Measurements from ENCODE around the gene NATD1. TPM values are rescaled to one million over a fixed set of nuclear protein-coding genes. Genes with fewer than 3 reads are reported as not detected.

NATD1 gene
- total RNA-seq, 1 donor from 2014 or later = 4.2 TPM

DNA sequence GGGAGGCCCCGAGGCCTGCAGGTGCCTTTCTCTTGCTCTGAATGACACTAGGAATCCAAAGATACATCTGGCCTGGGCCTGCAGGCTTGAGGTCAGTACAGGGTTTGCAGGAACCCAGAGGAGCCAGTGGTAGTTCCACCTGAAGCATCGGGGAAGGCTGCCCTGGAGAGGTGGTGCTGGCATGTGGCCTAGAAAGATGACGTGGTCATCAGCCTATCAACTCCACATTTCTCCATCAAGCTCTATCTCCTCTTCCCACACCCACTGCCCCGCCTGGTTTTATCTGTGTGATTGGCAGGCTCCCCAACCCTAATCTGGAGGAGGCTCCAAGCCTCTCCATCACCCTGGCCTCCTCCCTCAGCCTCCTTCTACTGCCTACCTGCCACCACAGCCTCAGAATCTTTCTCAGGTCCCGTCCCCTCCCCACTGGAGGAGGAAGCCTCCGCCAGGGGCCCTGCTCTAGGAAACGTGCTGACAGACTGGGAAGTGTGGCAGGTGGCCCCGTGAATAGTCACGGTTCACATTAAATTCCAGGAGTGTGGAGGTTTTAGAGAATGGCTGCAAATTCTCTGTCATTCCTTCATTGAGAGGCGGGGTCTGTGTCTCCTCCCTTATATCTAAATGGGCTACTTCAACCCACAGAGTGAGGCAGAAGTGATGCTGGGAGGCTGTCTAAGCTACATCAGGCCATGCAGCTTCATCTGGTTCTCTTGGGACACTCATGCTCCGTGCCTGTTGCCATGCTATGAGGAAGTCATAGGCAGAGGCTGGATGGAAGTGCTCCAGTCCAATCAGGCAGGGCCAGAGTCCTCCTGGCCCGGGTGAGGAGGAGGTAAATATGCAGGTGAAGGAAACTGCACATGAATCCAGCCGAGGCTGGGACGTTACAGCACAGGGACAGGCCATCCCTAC lies 19.9 kb upstream of the NATD1 start:
- TF ChIP-seq POLR2AphosphoS5 (IDR thresholded peaks at IDR 0.05; ENCODE audit: insufficient read depth in 1 of 2, low read depth in 1 of 2) (no peak), POLR2A (IDR thresholded peaks at IDR 0.05) (no peak)
- TF ChIP-seq, protein P1, sequence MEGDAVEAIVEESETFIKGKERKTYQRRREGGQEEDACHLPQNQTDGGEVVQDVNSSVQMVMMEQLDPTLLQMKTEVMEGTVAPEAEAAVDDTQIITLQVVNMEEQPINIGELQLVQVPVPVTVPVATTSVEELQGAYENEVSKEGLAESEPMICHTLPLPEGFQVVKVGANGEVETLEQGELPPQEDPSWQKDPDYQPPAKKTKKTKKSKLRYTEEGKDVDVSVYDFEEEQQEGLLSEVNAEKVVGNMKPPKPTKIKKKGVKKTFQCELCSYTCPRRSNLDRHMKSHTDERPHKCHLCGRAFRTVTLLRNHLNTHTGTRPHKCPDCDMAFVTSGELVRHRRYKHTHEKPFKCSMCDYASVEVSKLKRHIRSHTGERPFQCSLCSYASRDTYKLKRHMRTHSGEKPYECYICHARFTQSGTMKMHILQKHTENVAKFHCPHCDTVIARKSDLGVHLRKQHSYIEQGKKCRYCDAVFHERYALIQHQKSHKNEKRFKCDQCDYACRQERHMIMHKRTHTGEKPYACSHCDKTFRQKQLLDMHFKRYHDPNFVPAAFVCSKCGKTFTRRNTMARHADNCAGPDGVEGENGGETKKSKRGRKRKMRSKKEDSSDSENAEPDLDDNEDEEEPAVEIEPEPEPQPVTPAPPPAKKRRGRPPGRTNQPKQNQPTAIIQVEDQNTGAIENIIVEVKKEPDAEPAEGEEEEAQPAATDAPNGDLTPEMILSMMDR (IDR thresholded peaks at IDR 0.05) = no peak
- DNase-seq (ENCODE audit: extremely low spot score in 2 of 2) = no peak
- H3K36me3 ChIP-seq = no peaks in the 10 kb centered on the region
- H3K4me1 ChIP-seq = peaks cover 18% of the 10 kb centered on the region
- H3K27ac ChIP-seq = no peak overlapping the region
- intact Hi-C loops (cut with DNase I) = no loop called here
- H3K27me3 ChIP-seq = no peaks in the 10 kb centered on the region
- H3K9me3 ChIP-seq = no peaks in the 10 kb centered on the region
- no peak overlapping the region for H3K4me3 ChIP-seq

DNA sequence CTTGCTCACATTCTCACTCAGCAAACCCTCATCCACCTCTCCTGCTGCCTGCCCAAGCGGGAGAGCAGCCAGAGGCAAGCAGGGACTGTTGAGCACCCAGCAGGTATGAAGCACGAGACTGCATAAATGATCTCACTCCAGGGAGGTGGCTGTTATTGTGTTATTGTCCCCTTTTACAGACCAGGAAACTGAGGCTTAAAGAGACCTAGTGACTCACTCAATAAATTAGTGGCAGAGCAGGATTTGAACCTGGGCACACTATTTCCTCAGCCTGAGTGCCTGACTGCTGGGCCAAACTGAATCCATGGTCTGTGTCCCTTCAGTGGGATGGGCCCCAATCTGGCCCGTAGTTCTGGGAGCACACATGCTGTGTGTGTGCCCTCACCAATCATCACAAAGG lies 19.0 kb upstream of the NATD1 start:
- intact Hi-C loops (cut with DNase I) = no loop called here
- DNase-seq (ENCODE audit: extremely low spot score in 2 of 2) = no peak
- Histone ChIP-seq H3K36me3 (no peaks in the 10 kb centered on the region), H3K4me1 (peaks cover 17% of the 10 kb centered on the region), H3K4me3 (no peak overlapping the region), H3K27ac (no peak overlapping the region), H3K27me3 (no peaks in the 10 kb centered on the region), H3K9me3 (no peaks in the 10 kb centered on the region)
- TF ChIP-seq, protein P1 (IDR thresholded peaks at IDR 0.05) = no peak
- TF ChIP-seq POLR2A (IDR thresholded peaks at IDR 0.05) = no peak
- no peak for TF ChIP-seq POLR2AphosphoS5 (IDR thresholded peaks at IDR 0.05; ENCODE audit: insufficient read depth in 1 of 2, low read depth in 1 of 2)

DNA sequence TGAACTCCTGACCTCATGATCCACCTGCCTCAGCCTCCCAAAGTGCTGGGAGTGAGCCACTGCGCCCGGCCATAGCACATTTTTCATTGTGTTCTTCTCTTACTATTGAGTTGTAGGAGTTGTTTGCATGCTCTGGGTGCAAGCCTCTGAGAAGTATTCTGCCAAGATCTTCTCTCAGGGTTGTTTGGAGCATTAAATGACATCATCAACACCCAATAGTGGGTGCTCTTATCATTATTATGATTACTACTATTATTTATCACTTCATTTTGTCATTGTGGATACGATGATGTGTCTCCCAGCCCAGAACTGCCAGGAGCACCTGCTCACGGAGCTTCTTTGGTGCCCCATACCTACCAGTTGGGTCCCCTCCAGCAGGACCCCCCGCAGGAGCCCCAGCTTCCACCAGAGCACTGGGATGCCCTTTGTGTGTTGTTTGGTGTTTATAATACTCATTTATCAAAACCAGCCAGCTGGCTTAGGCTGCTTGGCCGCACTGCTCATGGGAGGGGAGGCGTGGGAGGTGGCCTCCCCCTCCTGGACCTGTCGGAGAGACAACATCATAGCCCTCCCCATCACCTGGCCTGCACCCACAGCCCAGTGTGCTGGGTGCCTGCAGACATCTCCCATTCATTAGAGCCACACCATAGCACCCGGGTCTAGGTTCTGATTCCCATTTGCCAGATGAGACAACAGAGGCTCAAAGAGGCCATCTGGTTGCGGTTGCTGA lies 18.4 kb upstream of the NATD1 start:
- peaks cover 17% of the 10 kb centered on the region for H3K4me1 ChIP-seq
- DNase-seq (ENCODE audit: extremely low spot score in 2 of 2) = no peak
- TF ChIP-seq, protein P1 (IDR thresholded peaks at IDR 0.05) = no peak
- TF ChIP-seq POLR2AphosphoS5 (IDR thresholded peaks at IDR 0.05; ENCODE audit: insufficient read depth in 1 of 2, low read depth in 1 of 2) (no peak), POLR2A (IDR thresholded peaks at IDR 0.05) (no peak)
- no peaks in the 10 kb centered on the region for H3K9me3 ChIP-seq
- no peaks in the 10 kb centered on the region for H3K36me3 ChIP-seq
- H3K27me3 ChIP-seq = no peaks in the 10 kb centered on the region
- no peak overlapping the region for H3K27ac ChIP-seq
- intact Hi-C loops (cut with DNase I) = no loop called here
- no peak overlapping the region for H3K4me3 ChIP-seq

DNA sequence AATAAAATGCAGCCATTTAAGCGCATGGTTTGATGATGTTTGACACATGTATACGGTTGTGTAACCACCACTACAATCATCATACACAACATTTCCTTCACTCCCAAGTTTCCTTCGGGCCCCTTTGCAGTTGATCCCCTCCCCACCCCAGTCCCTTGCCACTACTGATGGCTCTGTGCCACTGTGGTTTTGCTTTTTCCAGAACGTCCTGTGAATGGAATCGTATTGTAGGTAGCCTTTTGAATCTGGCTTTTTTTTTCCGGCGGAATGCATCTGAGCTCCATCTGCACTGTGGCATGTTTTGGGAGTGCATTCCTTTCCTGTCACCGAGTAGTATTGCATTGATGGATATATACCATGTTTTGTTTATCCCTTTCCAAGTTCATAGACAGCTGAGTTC lies 16.2 kb upstream of the NATD1 start:
- DNase-seq (ENCODE audit: extremely low spot score in 2 of 2) = no peak
- Histone ChIP-seq H3K27me3 (no peaks in the 10 kb centered on the region), H3K4me1 (peaks cover under 1% of the 10 kb centered on the region), H3K4me3 (no peak overlapping the region), H3K36me3 (no peaks in the 10 kb centered on the region), H3K9me3 (no peaks in the 10 kb centered on the region), H3K27ac (no peak overlapping the region)
- no peak for TF ChIP-seq POLR2AphosphoS5 (IDR thresholded peaks at IDR 0.05; ENCODE audit: insufficient read depth in 1 of 2, low read depth in 1 of 2)
- TF ChIP-seq, protein P1 (IDR thresholded peaks at IDR 0.05) = no peak
- intact Hi-C loops (cut with DNase I) = no loop called here
